Right lobe of liver (tissue), 6 donors: ENCODE measurements around the gene CEP128. TPM values are rescaled to one million over a fixed set of nuclear protein-coding genes. Genes with fewer than 3 reads are reported as not detected.

ENCODE experiments used
- ATAC-seq, 4 donors: fragments of 200-7000 bp; cut with Tn5 transposase; one replicate each; pipeline ENCODE4 v1.9.1; 2020; ENCODE audit warnings: mild to moderate bottlenecking in 4 of 4, moderate library complexity in 4 of 4
- DNase-seq, 3 donors: peaks; one replicate each; pipeline ENCODE4 v3.0.0-alpha.2; 2020
- H3K27ac ChIP-seq, 3 donors: fragments of 200-600 bp; one replicate each; pipeline ENCODE4 v1.8.0; 2022
- H3K27me3 ChIP-seq, 2 donors: fragments of 200-600 bp; one replicate each; pipeline ENCODE4 v1.8.0; 2022
- H3K36me3 ChIP-seq, 4 donors: fragments of 200-600 bp; sonication (generic) in 1 of 4; one replicate each; pipeline versions ENCODE4 v1.5.1 to v1.8.0; 2017 to 2022; ENCODE audit warnings: control low read depth in 1 of 4
- H3K4me1 ChIP-seq, 4 donors: fragments of 200-600 bp; sonication (generic) in 1 of 4; one replicate each; pipeline versions ENCODE4 v1.5.1 to v1.8.0; 2017 to 2022; ENCODE audit warnings: control low read depth in 1 of 4
- H3K4me3 ChIP-seq, 3 donors: fragments of 200-600 bp; one replicate each; pipeline ENCODE4 v1.8.0; 2022
- H3K9me3 ChIP-seq, 4 donors: fragments of 200-600 bp; sonication (generic) in 1 of 4; one replicate each; pipeline versions ENCODE4 v1.5.1 to v1.8.0; 2017 to 2022; ENCODE audit warnings: control low read depth in 1 of 4
- POLR2A ChIP-seq: fragments of 450-650 bp; IDR thresholded peaks from one replicate; pipeline ENCODE4 v1.6.1; 2017; ENCODE audit warnings: antibody characterized with exemption, mild to moderate bottlenecking
- WGBS: methylation state at CpG from one replicate; pipeline ENCODE4 v1.1.6; 2018; ENCODE audit warnings: low coverage, low lambda C conversion rate; ENCODE audit not compliant: insufficient coverage; ENCODE audit errors: missing lambda C conversion rate; 5-methylcytosine and 5-hydroxymethylcytosine counted together
- intact Hi-C, 2 donors: fragments of 100-400 bp; cut with DNase I; formaldehyde crosslinking; loops; one replicate each; pipeline versions ENCODE4 v1.11.2 to v1.14.1; 2022
- total RNA-seq, 6 experiments: library from RNA; depleted of rRNA in 2 of 6; stranded (reverse); fragments of >200 nt in 2 of 6; fragmentation: NEBNext Ultra II Directional in 3 of 6; extraction: Animal tissue kit (Norgen Biotek cat#: 25700) in 3 of 6; gene quantifications; one replicate each; pipeline versions ENCODE4 v1.1.0 to v1.2.4, GENCODE V29; 2016 to 2023
- TF ChIP-seq, protein P1 (sequence below), 4 donors: fragments of 200-600 bp in 3 of 4; fragments of 450-650 bp in 1 of 4; IDR thresholded peaks; one replicate each; pipeline versions ENCODE4 v1.5.1 to v1.8.0; 2016 to 2022; ENCODE audit warnings: antibody characterized with exemption in 4 of 4, mild to moderate bottlenecking in 2 of 4
- donor health status: DM: no; HTN: yes; CAD: no.
- donor health status: DM: no; HTN: no; CAD: no.
- donor health status: DM: no; HTN: no; CAD: no.
- donor health status: DM: no; HTN: yes; CAD: no.
- donor health status: DM: no; HTN: yes; CAD: no.

CEP128 gene
- total RNA-seq, 6 experiments from 2014 or later, result 0.81 to 9.5 (median 1.7) TPM

DNA sequence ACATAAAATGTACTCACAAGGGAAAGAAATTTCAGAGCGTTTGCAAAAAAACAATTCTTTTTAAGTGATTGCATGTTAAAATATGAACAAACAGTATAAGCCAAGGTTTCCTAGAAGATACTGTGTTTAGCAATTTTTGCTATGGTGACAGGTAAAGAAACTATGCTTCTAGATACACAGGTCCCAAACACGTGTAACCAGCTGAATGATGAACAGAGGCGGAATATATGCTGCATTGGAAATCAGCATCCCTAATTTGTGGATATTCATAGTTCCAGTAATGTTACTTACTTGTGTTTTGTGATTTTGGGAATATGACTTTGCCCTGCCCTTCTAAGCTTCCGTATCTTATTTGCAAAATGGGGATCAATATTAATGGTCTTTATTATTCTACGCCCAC is 403.9 kb downstream of the CEP128 start:
- Histone ChIP-seq H3K4me3 (no peak overlapping the region), H3K4me1 (no peaks in the 10 kb centered on the region), H3K9me3 (no peaks in the 10 kb centered on the region), H3K36me3 (no peaks in the 10 kb centered on the region), H3K27ac (no peak overlapping the region), H3K27me3 (no peaks in the 10 kb centered on the region)
- DNase-seq, result no peak
- TF ChIP-seq, protein P1, sequence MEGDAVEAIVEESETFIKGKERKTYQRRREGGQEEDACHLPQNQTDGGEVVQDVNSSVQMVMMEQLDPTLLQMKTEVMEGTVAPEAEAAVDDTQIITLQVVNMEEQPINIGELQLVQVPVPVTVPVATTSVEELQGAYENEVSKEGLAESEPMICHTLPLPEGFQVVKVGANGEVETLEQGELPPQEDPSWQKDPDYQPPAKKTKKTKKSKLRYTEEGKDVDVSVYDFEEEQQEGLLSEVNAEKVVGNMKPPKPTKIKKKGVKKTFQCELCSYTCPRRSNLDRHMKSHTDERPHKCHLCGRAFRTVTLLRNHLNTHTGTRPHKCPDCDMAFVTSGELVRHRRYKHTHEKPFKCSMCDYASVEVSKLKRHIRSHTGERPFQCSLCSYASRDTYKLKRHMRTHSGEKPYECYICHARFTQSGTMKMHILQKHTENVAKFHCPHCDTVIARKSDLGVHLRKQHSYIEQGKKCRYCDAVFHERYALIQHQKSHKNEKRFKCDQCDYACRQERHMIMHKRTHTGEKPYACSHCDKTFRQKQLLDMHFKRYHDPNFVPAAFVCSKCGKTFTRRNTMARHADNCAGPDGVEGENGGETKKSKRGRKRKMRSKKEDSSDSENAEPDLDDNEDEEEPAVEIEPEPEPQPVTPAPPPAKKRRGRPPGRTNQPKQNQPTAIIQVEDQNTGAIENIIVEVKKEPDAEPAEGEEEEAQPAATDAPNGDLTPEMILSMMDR (IDR thresholded peaks at IDR 0.05), result no peak
- no peak for TF ChIP-seq POLR2A
- ATAC-seq, result no peak
- intact Hi-C loops, result no loop called here
- 91% methylated on average over 5 of the region's 5 CpGs for whole genome bisulfite sequencing

- intact Hi-C loops, result no loop called here
- Histone ChIP-seq H3K36me3 (no peaks in the 10 kb centered on the region), H3K27me3 (no peaks in the 10 kb centered on the region), H3K4me3 (no peak overlapping the region), H3K27ac (no peak overlapping the region), H3K9me3 (no peaks in the 10 kb centered on the region), H3K4me1 (no peaks in the 10 kb centered on the region)
- 68% methylated on average over 4 of the region's 4 CpGs for WGBS
- ATAC-seq (no peak), DNase-seq (no peak)
- TF ChIP-seq, protein P1 (IDR thresholded peaks at IDR 0.05), result no peak
- no peak for TF ChIP-seq POLR2A
Measured at GRCh38 chr14:80536456-80536855, 405.1 kb downstream of the CEP128 start.

DNA sequence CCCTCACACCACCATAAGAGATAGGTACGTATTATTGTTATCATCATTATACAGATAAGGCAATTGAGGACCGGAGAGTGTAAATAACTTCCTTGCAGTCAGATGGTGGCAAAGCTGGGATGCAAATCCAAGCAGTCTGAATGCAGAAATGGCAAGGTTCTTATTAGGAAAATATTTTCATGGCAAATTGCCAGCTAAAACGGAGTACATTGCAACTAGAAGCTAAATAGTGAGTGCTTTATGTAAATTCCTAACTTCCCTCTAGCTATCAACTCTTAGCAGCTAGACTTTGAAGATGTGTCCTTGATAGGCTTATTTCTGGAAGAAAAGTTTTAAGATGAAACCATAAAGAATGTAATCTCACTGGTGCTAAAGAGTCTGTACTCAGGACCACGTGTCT is 406.4 kb downstream of the CEP128 start:
- Histone ChIP-seq H3K27me3 (no peaks in the 10 kb centered on the region), H3K9me3 (no peaks in the 10 kb centered on the region), H3K27ac (no peak overlapping the region), H3K36me3 (no peaks in the 10 kb centered on the region), H3K4me1 (no peaks in the 10 kb centered on the region), H3K4me3 (no peak overlapping the region)
- TF ChIP-seq, protein P1 (IDR thresholded peaks at IDR 0.05), result no peak
- TF ChIP-seq POLR2A, result no peak
- DNase-seq (no peak), ATAC-seq (no peak)
- WGBS, result 73% methylated on average over 4 of the region's 4 CpGs
- intact Hi-C loops, result no loop called here

DNA sequence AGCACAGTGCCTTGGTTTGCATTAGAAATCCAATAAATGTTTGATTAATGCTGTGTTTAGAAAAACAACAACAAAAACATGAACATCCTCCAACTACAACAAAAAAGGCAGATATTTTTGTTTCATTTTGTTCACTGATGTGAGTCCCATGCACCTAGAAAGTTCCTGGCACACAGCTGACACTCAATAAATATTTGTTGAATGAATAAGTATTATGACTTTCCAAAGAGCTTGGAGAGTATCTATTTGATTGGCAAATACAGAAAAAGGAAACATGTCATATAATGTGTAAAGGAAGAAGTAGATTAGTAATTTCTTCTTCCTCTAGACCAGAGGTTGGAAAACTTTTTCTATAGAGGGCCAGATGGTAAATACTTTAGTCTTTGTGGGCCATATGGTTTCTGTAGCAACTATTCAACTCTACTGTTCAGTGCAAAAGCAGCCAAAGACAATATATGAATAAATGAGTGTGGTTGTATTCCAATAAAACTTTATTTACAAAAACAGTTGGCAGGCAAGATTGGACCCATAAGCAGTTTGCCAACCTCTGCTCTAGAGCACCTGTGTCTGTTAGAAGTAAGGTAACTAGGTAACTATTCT is 417.9 kb downstream of the CEP128 start:
- H3K9me3 ChIP-seq, result no peaks in the 10 kb centered on the region
- intact Hi-C loops, result no loop called here
- H3K4me3 ChIP-seq, result no peak overlapping the region
- no peaks in the 10 kb centered on the region for H3K36me3 ChIP-seq
- TF ChIP-seq, protein P1 (IDR thresholded peaks at IDR 0.05), result no peak
- no peak for TF ChIP-seq POLR2A
- no peak for DNase-seq
- no peaks in the 10 kb centered on the region for H3K27me3 ChIP-seq
- no peaks in the 10 kb centered on the region for H3K4me1 ChIP-seq
- no peak for ATAC-seq
- no peak overlapping the region for H3K27ac ChIP-seq

DNA sequence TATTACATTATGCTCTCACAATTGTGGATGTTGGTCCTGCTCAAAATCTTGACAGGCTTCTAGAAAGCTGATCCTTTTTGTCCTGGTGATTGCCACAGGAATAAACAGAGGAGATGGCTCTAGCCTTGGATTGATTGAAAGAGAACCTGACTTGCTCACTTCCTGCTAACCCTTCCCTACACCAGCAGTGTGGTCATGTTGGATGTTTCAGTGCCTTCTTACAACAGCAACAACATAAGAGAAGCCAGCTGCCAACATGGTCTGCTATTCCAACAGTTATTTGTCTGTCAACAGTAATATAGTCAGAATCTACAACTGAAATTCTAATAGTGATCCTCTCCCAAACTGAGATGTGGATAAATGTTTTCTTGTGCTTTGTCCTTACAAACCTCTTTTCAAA is 418.6 kb downstream of the CEP128 start:
- DNase-seq (no peak), ATAC-seq (no peak)
- Histone ChIP-seq H3K36me3 (no peaks in the 10 kb centered on the region), H3K4me3 (no peak overlapping the region), H3K9me3 (no peaks in the 10 kb centered on the region), H3K27ac (no peak overlapping the region), H3K27me3 (no peaks in the 10 kb centered on the region), H3K4me1 (no peaks in the 10 kb centered on the region)
- TF ChIP-seq, protein P1 (IDR thresholded peaks at IDR 0.05), result no peak
- TF ChIP-seq POLR2A, result no peak
- intact Hi-C loops, result no loop called here
